ENCODE measurements around the gene ADAM17.

The ADAM17 gene

DNA sequence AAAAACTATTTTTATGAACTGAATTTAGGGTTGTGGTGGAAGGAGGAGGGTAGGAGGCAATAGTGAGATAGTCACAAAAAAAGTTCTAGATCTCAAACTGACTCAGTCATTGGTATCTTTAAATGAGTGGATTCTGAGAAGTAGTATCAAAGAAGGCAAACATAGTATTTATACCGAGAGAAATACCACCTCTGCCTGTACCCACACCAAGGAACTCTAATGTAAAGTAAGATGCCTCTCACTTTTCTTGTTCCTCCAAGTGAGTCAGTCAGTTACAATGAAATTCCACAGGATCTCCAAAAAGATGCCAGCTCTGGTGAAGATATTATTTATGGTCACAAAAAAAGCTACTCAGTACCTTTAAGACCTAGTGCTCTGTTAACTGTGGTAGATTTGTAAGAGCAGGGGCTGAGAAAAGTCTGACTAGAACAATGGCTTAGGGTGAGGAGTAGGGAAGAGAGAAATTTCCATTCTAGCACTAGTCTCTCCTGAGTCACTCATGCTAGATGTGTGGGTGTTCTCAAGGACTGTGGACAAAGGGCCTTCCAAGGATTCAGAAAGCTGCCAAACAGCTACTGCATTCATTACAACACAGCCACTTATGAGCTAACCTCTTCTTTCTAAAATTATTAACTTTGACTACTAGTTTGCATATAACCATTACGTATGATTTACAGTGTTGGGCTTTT lies 38.9 kb upstream of the ADAM17 start:
- Histone ChIP-seq H3K9ac (ENCODE audit: low read length) (no peak overlapping the region), H3K9me2 (replicated peaks; ENCODE audit: insufficient read depth, low read length) (no peaks in the 10 kb centered on the region), H3F3A (ENCODE audit: insufficient read depth, low read length) (0 out of 2 replicates have a peak, but pooled peaks cover 3% of the 10 kb centered on the region), H3K79me2 (ENCODE audit: low read length) (peaks cover 99% of the 10 kb centered on the region), H3K27ac (ENCODE audit: low read length) (no peak overlapping the region), H3K36me3 (replicated peaks; ENCODE audit: insufficient read depth, low read length) (peaks cover 6% of the 10 kb centered on the region), H3K9me3 (replicated peaks; ENCODE audit: insufficient read depth, low read length) (no peaks in the 10 kb centered on the region), H3K4me3 (ENCODE audit: low read length) (no peak overlapping the region), H3K4me1 (ENCODE audit: low read length) (peaks cover 13% of the 10 kb centered on the region), H2AFZ (ENCODE audit: low read length) (no peak overlapping the region), H3K4me2 (ENCODE audit: low read depth, low read length) (no peak overlapping the region), H4K20me1 (ENCODE audit: insufficient read depth, low read length) (peaks cover 24% of the 10 kb centered on the region), H3K27me3 (replicated peaks; ENCODE audit: insufficient read depth, low read length) (no peaks in the 10 kb centered on the region)
- no peak for DNase-seq
- TF ChIP-seq, protein P1, sequence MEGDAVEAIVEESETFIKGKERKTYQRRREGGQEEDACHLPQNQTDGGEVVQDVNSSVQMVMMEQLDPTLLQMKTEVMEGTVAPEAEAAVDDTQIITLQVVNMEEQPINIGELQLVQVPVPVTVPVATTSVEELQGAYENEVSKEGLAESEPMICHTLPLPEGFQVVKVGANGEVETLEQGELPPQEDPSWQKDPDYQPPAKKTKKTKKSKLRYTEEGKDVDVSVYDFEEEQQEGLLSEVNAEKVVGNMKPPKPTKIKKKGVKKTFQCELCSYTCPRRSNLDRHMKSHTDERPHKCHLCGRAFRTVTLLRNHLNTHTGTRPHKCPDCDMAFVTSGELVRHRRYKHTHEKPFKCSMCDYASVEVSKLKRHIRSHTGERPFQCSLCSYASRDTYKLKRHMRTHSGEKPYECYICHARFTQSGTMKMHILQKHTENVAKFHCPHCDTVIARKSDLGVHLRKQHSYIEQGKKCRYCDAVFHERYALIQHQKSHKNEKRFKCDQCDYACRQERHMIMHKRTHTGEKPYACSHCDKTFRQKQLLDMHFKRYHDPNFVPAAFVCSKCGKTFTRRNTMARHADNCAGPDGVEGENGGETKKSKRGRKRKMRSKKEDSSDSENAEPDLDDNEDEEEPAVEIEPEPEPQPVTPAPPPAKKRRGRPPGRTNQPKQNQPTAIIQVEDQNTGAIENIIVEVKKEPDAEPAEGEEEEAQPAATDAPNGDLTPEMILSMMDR (IDR thresholded peaks at IDR 0.05; ENCODE audit: low read length), result no peak
- no peak for TF ChIP-seq EZH2 (optimal IDR thresholded peaks at IDR 0.05; ENCODE audit: low read depth, low read length)
- no peak for TF ChIP-seq EZH2phosphoT487 (IDR thresholded peaks at IDR 0.05; ENCODE audit: low read length)

DNA sequence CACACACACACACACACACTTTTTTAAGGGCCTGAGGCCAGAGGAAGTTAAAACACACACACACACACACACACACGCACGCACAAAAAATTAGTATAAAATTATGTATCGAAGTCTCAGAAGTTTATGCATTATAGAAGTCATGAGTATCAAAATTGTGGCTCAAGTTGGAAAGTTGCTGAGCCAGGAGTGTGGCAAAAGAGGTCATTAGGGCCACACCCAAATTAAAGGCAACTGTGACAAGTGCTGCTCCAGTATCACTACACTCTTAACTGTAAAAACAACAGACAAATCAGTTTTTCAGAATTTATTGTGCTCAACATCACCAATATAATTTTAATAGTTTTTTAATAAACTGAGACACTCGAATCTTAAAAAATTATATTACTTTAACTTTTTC lies 38.3 kb upstream of the ADAM17 start:
- H3K4me3 ChIP-seq (ENCODE audit: low read length), result no peak overlapping the region
- no peak for TF ChIP-seq EZH2phosphoT487 (IDR thresholded peaks at IDR 0.05; ENCODE audit: low read length)
- TF ChIP-seq, protein P1 (IDR thresholded peaks at IDR 0.05; ENCODE audit: low read length), result no peak
- no peak for TF ChIP-seq EZH2 (optimal IDR thresholded peaks at IDR 0.05; ENCODE audit: low read depth, low read length)
- no peaks in the 10 kb centered on the region for H3K27me3 ChIP-seq (replicated peaks; ENCODE audit: insufficient read depth, low read length)
- no peak overlapping the region for H3K9ac ChIP-seq (ENCODE audit: low read length)
- H4K20me1 ChIP-seq (ENCODE audit: insufficient read depth, low read length), result peaks cover 19% of the 10 kb centered on the region
- no peak overlapping the region for H2AFZ ChIP-seq (ENCODE audit: low read length)
- no peak for DNase-seq
- no peaks in the 10 kb centered on the region for H3K9me3 ChIP-seq (replicated peaks; ENCODE audit: insufficient read depth, low read length)
- H3K4me2 ChIP-seq (ENCODE audit: low read depth, low read length), result no peak overlapping the region
- H3K36me3 ChIP-seq (replicated peaks; ENCODE audit: insufficient read depth, low read length), result 0 out of 2 replicates have a peak, but pooled peaks cover 4% of the 10 kb centered on the region
- H3K9me2 ChIP-seq (replicated peaks; ENCODE audit: insufficient read depth, low read length), result no peaks in the 10 kb centered on the region
- peaks cover 98% of the 10 kb centered on the region for H3K79me2 ChIP-seq (ENCODE audit: low read length)
- H3K4me1 ChIP-seq (ENCODE audit: low read length), result peaks cover 13% of the 10 kb centered on the region
- H3F3A ChIP-seq (ENCODE audit: insufficient read depth, low read length), result 0 out of 2 replicates have a peak, but pooled peaks cover 3% of the 10 kb centered on the region
- no peak overlapping the region for H3K27ac ChIP-seq (ENCODE audit: low read length)

DNA sequence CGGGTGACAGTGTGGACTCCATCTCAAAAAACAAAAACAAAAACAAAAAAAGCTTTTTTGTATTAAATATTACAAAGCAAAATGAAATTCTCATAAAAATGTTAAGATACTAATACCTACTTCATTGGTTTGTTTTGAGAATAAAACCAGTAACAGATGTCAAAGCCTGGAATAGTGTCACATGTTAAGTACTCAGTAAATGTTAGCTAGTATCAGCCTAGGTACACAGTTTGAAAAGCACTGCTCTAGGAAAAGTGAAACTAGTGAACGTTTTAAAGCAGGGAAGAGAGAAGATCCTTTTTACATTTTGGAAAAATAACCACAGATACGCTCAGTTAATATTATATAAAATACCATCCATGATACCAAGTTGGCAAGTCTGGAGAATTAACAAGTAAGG lies 37.1 kb upstream of the ADAM17 start:
- Histone ChIP-seq H3K27me3 (replicated peaks; ENCODE audit: insufficient read depth, low read length) (no peaks in the 10 kb centered on the region), H3F3A (ENCODE audit: insufficient read depth, low read length) (0 out of 2 replicates have a peak, but pooled peaks cover 3% of the 10 kb centered on the region), H3K4me1 (ENCODE audit: low read length) (peaks cover 13% of the 10 kb centered on the region), H3K9me2 (replicated peaks; ENCODE audit: insufficient read depth, low read length) (no peaks in the 10 kb centered on the region), H3K4me3 (ENCODE audit: low read length) (no peak overlapping the region), H3K4me2 (ENCODE audit: low read depth, low read length) (no peak overlapping the region), H3K9me3 (replicated peaks; ENCODE audit: insufficient read depth, low read length) (no peaks in the 10 kb centered on the region), H3K9ac (ENCODE audit: low read length) (no peak overlapping the region), H3K36me3 (replicated peaks; ENCODE audit: insufficient read depth, low read length) (no peaks in the 10 kb centered on the region; the same call in 1 of the 2 replicates), H2AFZ (ENCODE audit: low read length) (no peak overlapping the region), H3K79me2 (ENCODE audit: low read length) (peaks cover 90% of the 10 kb centered on the region), H4K20me1 (ENCODE audit: insufficient read depth, low read length) (peaks cover 18% of the 10 kb centered on the region), H3K27ac (ENCODE audit: low read length) (no peak overlapping the region)
- no peak for DNase-seq
- TF ChIP-seq, protein P1 (IDR thresholded peaks at IDR 0.05; ENCODE audit: low read length), result no peak
- TF ChIP-seq EZH2 (optimal IDR thresholded peaks at IDR 0.05; ENCODE audit: low read depth, low read length) (no peak), EZH2phosphoT487 (IDR thresholded peaks at IDR 0.05; ENCODE audit: low read length) (no peak)

Measured in MM.1S (cell line).